ENCODE measurements around the gene UMODL1.
A peak's percentile ranks its signal among the peaks of the same experiment; 100 is the strongest.

Gene UMODL1

DNA sequence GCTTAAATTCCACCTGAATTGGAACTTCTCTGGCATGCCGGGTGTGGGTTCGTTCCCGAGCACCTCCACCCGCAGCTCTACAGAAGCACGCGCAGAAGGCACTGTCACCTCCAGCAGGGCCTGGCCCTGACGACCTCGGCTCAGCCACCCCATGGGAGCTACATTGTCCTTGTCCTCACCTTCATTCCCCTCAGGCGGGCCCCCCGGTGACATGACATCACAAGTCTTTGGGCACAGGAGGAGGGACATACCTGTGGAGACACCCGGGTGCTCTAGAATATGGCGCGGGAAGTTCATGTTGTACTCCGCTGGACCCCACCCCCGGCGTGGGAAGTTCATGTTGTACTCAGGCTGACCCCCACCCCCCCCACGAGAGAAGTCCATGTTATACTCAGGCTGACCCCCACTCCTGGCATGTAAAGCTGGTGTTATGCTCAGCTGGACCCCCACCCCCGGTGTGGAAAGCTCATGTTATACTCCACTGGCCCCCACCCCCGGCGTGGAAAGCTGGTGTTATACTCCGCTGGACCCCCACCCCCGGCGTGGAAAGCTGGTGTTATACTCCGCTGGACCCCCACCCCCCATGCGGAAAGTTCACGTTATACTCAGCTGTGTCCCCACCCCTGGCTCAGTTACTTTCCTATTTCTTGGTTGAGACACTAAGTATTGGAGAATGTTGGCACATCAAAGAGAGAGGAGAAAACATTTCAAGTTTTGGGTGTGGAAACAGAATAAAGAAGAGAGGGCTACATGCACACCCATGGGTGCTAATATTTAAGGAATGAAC is 37.6 kb downstream of the UMODL1 start:
- TF ChIP-seq, protein P1, sequence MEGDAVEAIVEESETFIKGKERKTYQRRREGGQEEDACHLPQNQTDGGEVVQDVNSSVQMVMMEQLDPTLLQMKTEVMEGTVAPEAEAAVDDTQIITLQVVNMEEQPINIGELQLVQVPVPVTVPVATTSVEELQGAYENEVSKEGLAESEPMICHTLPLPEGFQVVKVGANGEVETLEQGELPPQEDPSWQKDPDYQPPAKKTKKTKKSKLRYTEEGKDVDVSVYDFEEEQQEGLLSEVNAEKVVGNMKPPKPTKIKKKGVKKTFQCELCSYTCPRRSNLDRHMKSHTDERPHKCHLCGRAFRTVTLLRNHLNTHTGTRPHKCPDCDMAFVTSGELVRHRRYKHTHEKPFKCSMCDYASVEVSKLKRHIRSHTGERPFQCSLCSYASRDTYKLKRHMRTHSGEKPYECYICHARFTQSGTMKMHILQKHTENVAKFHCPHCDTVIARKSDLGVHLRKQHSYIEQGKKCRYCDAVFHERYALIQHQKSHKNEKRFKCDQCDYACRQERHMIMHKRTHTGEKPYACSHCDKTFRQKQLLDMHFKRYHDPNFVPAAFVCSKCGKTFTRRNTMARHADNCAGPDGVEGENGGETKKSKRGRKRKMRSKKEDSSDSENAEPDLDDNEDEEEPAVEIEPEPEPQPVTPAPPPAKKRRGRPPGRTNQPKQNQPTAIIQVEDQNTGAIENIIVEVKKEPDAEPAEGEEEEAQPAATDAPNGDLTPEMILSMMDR (conservative IDR thresholded peaks at IDR 0.05): no peak
- H3K27ac ChIP-seq: peak overlapping the region; percentile 47; the same call in 1 of the 2 replicates

DNA sequence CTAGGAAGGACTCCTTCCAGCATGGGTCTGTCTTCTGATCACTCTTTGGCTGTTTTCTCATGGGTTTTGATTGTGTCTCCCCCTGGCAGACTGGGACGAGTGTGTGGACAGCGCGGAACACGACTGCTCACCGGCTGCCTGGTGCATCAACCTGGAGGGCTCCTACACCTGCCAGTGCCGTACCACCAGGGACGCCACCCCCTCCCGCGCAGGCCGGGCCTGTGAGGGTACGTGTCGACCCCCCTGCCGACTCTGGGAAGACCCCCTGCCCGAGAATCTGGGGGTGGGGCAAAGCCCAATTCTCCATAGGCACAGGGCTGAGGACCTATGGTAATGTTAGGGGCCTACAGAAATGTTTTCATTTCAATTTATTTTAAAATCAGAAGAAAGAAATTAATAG is 38.4 kb downstream of the UMODL1 start:
- TF ChIP-seq, protein P1 (conservative IDR thresholded peaks at IDR 0.05): no peak
- no peak overlapping the region for H3K27ac ChIP-seq

DNA sequence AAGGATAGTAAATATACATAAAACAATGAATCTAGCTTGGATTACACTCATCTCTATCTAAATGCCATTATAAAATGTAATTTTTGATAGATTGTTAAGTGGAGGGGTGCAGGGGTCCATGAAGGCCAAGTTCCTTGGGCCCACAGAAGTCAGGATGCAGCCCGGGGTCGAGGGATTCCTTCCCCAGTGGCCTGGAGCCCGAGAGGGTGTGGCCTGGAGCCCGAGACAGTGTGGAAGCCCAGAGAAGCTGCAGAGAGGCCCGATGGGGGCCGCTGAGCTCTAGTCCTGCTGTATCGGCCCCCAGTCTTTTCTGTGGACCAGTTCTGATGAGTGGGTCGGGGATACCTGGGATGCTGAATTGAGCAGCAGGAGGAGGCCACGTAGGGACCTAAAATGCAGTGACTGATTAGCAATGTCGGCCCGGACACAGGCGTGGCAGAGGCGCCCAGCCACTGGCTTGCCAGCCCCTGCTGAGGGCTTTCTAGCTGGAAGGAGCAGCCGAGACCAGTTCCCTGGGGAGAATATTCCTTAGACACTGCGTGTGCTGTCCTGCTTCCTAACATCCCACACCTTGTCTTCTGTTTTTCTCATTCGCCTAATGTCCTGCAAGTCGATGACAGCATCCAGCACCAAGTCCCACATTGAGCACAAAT is 38.9 kb downstream of the UMODL1 start:
- peak overlapping the region; percentile 17; the same call in 1 of the 2 replicates for H3K27ac ChIP-seq
- TF ChIP-seq, protein P1 (conservative IDR thresholded peaks at IDR 0.05): no peak

DNA sequence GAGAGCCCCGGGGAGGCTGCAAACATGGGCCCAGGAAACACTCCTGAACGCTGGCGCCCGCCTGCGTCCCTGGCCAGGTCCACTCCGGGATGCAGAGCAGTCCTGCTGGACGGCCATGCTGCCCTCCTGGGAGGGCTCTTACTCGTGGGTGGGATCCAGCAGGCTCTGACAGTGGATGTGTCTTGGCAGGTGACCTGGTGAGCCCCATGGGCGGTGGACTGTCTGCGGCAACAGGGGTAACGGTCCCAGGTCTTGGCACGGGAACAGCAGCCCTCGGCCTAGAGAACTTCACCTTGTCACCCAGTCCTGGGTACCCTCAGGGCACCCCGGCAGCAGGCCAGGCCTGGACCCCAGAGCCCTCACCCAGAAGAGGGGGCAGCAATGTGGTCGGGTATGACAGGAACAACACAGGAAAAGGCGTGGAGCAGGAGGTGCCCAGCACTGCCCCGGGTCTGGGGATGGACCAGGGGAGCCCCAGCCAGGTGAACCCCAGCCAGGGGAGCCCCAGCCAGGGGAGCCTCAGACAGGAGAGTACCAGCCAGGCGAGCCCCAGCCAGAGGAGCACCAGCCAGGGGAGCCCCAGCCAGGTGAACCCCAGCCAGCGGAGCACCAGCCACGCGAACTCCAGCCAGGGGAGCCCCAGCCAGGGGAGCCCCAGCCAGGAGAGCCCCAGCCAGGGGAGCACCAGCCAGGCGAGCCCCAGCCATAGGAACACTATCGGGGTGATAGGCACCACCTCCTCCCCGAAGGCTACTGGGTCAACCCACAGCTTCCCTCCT is 39.8 kb downstream of the UMODL1 start:
- H3K27ac ChIP-seq: peak overlapping the region; percentile 17; the same call in 1 of the 2 replicates
- TF ChIP-seq, protein P1 (conservative IDR thresholded peaks at IDR 0.05): no peak

DNA sequence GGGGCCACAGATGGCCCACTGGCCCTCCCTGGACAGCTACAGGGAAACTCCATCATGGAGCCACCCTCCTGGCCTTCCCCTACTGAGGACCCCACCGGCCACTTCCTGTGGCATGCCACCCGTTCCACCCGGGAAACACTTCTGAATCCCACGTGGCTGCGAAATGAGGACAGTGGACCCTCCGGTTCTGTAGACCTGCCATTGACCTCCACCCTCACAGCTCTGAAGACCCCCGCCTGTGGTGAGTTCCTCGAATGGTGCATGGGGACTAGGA is 40.3 kb downstream of the UMODL1 start:
- no peak overlapping the region for H3K27ac ChIP-seq
- TF ChIP-seq, protein P1 (conservative IDR thresholded peaks at IDR 0.05): no peak

GRCh38 chr21:42111811-42112210 is 40.7 kb downstream of the UMODL1 start:
- no peak overlapping the region for H3K27ac ChIP-seq
- TF ChIP-seq, protein P1 (conservative IDR thresholded peaks at IDR 0.05): no peak

- H3K27ac ChIP-seq: no peak overlapping the region
- TF ChIP-seq, protein P1 (conservative IDR thresholded peaks at IDR 0.05): no peak
Measured at GRCh38 chr21:42112238-42112637, 41.1 kb downstream of the UMODL1 start.
